ENCODE results near the gene TBC1D16. TPM values are rescaled to one million over a fixed set of nuclear protein-coding genes. Genes with fewer than 3 reads are reported as not detected.

TBC1D16 gene
- total RNA-seq, 1 donor from 2014 or later, result 55.6 TPM

- H3K4me3 ChIP-seq, result no peak overlapping the region
- H3K27me3 ChIP-seq, result no peaks in the 10 kb centered on the region
- no peaks in the 10 kb centered on the region for H3K9me3 ChIP-seq
- intact Hi-C loops (cut with DNase I), result no loop called here
- DNase-seq (ENCODE audit: low spot score in 2 of 2), result no peak
- no peak overlapping the region for H3K27ac ChIP-seq
- peaks cover 1 to 2% of the 10 kb centered on the region in 2 donors for H3K4me1 ChIP-seq
- H3K36me3 ChIP-seq, result no peaks in the 10 kb centered on the region
- TF ChIP-seq CTCF (IDR thresholded peaks at IDR 0.05), result no peak
Measured at GRCh38 chr17:80018917-80019651, 16.6 kb downstream of the TBC1D16 start.

GRCh38 chr17:80017226-80018010, 18.3 kb downstream of the TBC1D16 start:
- H3K9me3 ChIP-seq, result no peaks in the 10 kb centered on the region
- peaks cover 9 to 12% of the 10 kb centered on the region in 2 donors for H3K36me3 ChIP-seq
- H3K4me1 ChIP-seq, result no peaks in the 10 kb centered on the region
- no peaks in the 10 kb centered on the region for H3K27me3 ChIP-seq
- no peak overlapping the region for H3K27ac ChIP-seq
- intact Hi-C loops (cut with DNase I), result no loop called here
- no peak for DNase-seq (ENCODE audit: low spot score in 2 of 2)
- TF ChIP-seq CTCF (IDR thresholded peaks at IDR 0.05), result no peak
- no peak overlapping the region for H3K4me3 ChIP-seq

GRCh38 chr17:80012765-80013741, 22.6 kb downstream of the TBC1D16 start:
- no peak for DNase-seq (ENCODE audit: low spot score in 2 of 2)
- intact Hi-C loops (cut with DNase I), result no loop called here
- H3K36me3 ChIP-seq, result peaks cover 9 to 38% of the 10 kb centered on the region in 2 donors
- H3K9me3 ChIP-seq, result no peaks in the 10 kb centered on the region
- peaks cover 0 to 4% of the 10 kb centered on the region in 2 donors for H3K4me1 ChIP-seq
- no peaks in the 10 kb centered on the region for H3K27me3 ChIP-seq
- no peak overlapping the region for H3K27ac ChIP-seq
- no peak overlapping the region for H3K4me3 ChIP-seq
- no peak for TF ChIP-seq CTCF (IDR thresholded peaks at IDR 0.05)

GRCh38 chr17:80011989-80012555, 23.6 kb downstream of the TBC1D16 start:
- peaks cover 9 to 38% of the 10 kb centered on the region in 2 donors for H3K36me3 ChIP-seq
- peaks cover 0 to 4% of the 10 kb centered on the region in 2 donors for H3K4me1 ChIP-seq
- no peaks in the 10 kb centered on the region for H3K27me3 ChIP-seq
- DNase-seq (ENCODE audit: low spot score in 2 of 2), result no peak
- H3K27ac ChIP-seq, result no peak overlapping the region
- H3K9me3 ChIP-seq, result no peaks in the 10 kb centered on the region
- intact Hi-C loops (cut with DNase I), result no loop called here
- no peak overlapping the region for H3K4me3 ChIP-seq
- TF ChIP-seq CTCF (IDR thresholded peaks at IDR 0.05), result no peak

GRCh38 chr17:80010283-80010858, 25.3 kb downstream of the TBC1D16 start:
- Histone ChIP-seq H3K4me3 (no peak overlapping the region), H3K4me1 (peaks cover 0 to 9% of the 10 kb centered on the region in 2 donors), H3K36me3 (peaks cover 9 to 38% of the 10 kb centered on the region in 2 donors), H3K27ac (no peak overlapping the region), H3K27me3 (no peaks in the 10 kb centered on the region), H3K9me3 (no peaks in the 10 kb centered on the region)
- intact Hi-C loops (cut with DNase I), result no loop called here
- no peak for TF ChIP-seq CTCF (IDR thresholded peaks at IDR 0.05)
- no peak for DNase-seq (ENCODE audit: low spot score in 2 of 2)
